ENCODE results near the gene ACAD11.

- TF ChIP-seq POLR2AphosphoS5 (IDR thresholded peaks at IDR 0.05; ENCODE audit: low read depth, low read length) (no peak), POLR2A (IDR thresholded peaks at IDR 0.05; ENCODE audit: low read depth, low read length) (no peak), TAF1 (IDR thresholded peaks at IDR 0.05; ENCODE audit: borderline replicate concordance, low read depth, low read length) (no peak)
Observed at GRCh38 chr3:132638706-132639105, 20.9 kb downstream of the ACAD11 start.
